Gastroesophageal sphincter (tissue), 4 donors: Measurements from ENCODE around the gene VWA2. TPM values are rescaled to one million over a fixed set of nuclear protein-coding genes. Genes with fewer than 3 reads are reported as not detected.

Experiments used
- ATAC-seq: fragments of 150-250 bp; one replicate; pipeline ENCODE4 v1.9.1; 2016; ENCODE audit warnings: mild to moderate bottlenecking, moderate library complexity
- H3K27ac ChIP-seq, 4 donors: fragments of 200-600 bp; sonication (generic) in 3 of 4; 1 replicate in 3 of 4; 2 replicates in 1 of 4; pipeline ENCODE4 v1.5.1; 2016 to 2019
- H3K27me3 ChIP-seq: fragments of 200-600 bp; sonication (generic); one replicate; pipeline ENCODE4 v1.5.1; 2019
- H3K36me3 ChIP-seq, 2 donors: fragments of 200-600 bp; sonication (generic); one replicate each; pipeline ENCODE4 v1.5.1; 2019; ENCODE audit warnings: control low read depth in 1 of 2
- H3K4me1 ChIP-seq, 3 donors: fragments of 200-600 bp; sonication (generic); 1 replicate in 2 of 3; 2 replicates in 1 of 3; pipeline ENCODE4 v1.5.1; 2016 to 2019; ENCODE audit warnings: control low read depth in 2 of 3
- H3K4me3 ChIP-seq, 2 donors: fragments of 200-600 bp; sonication (generic); one replicate each; pipeline ENCODE4 v1.5.1; 2019; ENCODE audit warnings: mild to moderate bottlenecking in 1 of 2, moderate library complexity in 1 of 2
- H3K9me3 ChIP-seq, 3 donors: fragments of 200-600 bp; sonication (generic); one replicate each; pipeline ENCODE4 v1.5.1; 2017 to 2019; ENCODE audit warnings: control low read depth in 2 of 3
- CTCF ChIP-seq, 4 experiments: fragments of 200-600 bp in 2 of 4; fragments of 450-650 bp in 2 of 4; sonication (generic) in 1 of 4; IDR thresholded peaks; one replicate each; pipeline ENCODE4 v1.5.1; 2017 to 2019; ENCODE audit warnings: antibody characterized with exemption in 4 of 4, mild to moderate bottlenecking in 2 of 4, moderate library complexity in 2 of 4
- EP300 ChIP-seq: sonication (generic); formaldehyde crosslinking; IDR thresholded peaks from one replicate; pipeline ENCODE4 v1.6.1; 2017; ENCODE audit warnings: antibody characterized with exemption, mild to moderate bottlenecking
- POLR2A ChIP-seq, 2 donors: fragments of 450-650 bp; IDR thresholded peaks; one replicate each; pipeline ENCODE4 v1.6.1; 2017; ENCODE audit warnings: antibody characterized with exemption in 2 of 2, mild to moderate bottlenecking in 2 of 2, moderate library complexity in 1 of 2
- POLR2AphosphoS5 ChIP-seq: sonication (generic); formaldehyde crosslinking; IDR thresholded peaks from one replicate; pipeline ENCODE4 v1.6.1; 2017; ENCODE audit warnings: antibody characterized with exemption
- WGBS, 2 donors: methylation state at CpG; one replicate each; pipeline ENCODE4 v1.1.5; 2018; ENCODE audit warnings: low coverage in 1 of 2; 5-methylcytosine and 5-hydroxymethylcytosine counted together
- total RNA-seq, 4 donors: library from RNA; depleted of rRNA; stranded (reverse); fragments of >200 nt; gene quantifications; one replicate each; pipeline ENCODE4 v1.1.0, GENCODE V29; 2016

The VWA2 gene
- total RNA-seq, 4 donors from 2014 or later = 0.13 to 0.25 TPM; not detected in 2

DNA sequence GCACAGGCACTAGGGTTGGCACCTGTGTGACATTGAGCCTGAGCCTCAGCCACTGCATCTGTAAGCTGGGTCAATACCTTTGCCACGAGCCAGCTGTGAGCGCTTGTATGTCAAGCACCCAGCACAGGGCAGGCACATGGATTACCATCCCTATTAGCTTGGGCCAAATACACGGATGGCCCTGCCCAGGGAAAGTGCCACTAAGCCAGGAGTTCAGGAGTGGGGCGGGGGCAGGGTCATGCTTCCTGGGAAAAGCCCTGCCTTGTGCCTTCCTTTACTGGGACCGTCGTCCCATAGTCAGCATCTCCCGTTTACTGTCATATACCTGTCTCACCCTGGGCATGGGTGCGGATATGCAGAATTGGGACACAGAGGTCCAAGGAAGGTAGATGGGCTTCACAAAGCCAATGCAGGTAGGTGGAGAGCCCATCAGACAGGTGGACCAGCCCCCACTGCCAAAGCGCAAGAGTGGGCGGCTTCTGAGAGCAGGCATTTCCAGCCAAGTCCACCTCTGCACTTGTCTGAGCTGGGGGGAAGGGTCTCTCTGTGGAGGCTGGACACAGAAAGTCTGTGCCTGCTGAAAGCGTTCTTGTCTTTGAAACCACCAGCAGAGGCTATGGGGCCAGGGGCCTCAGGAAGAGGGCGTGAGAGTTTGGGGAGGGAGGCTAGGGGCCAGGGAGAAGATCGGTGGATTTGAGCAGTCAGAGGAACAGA, 72.6 kb downstream of the VWA2 start:
- no peak overlapping the region for H3K27ac ChIP-seq
- H3K36me3 ChIP-seq = peaks cover 0 to 35% of the 10 kb centered on the region in 2 donors
- no peaks in the 10 kb centered on the region for H3K9me3 ChIP-seq
- WGBS, 2 donors = 81 to 91% methylated on average over 4 to 7 of the region's 13 CpGs
- no peak for TF ChIP-seq POLR2AphosphoS5
- no peak for TF ChIP-seq POLR2A (IDR thresholded peaks at IDR 0.05)
- TF ChIP-seq CTCF (IDR thresholded peaks at IDR 0.05) = no peak
- no peak for TF ChIP-seq EP300
- H3K4me3 ChIP-seq = no peak overlapping the region
- H3K27me3 ChIP-seq = no peaks in the 10 kb centered on the region
- peaks cover 0 to 32% (median 8%) of the 10 kb centered on the region in 3 donors for H3K4me1 ChIP-seq
- ATAC-seq = no peak

DNA sequence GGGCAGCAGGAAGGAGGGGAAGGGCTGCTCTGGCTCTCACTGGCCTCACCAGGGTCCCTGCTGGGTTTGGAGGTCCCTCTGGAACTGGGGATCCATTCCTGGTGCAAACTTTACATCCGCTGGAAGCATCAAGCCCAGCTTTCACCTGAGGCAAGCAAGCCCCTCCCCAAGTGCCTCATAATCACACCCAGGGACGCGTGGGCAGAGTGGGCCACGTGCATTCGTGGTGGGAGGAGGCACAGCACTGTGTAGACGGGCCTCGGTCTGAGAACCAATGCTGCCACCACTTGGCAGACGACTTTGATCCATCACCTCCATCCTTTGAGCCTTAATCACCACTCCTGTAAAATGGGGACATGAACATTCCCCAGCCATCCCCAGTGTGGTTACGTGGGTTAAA, 74.1 kb downstream of the VWA2 start:
- Histone ChIP-seq H3K27me3 (no peaks in the 10 kb centered on the region), H3K9me3 (no peaks in the 10 kb centered on the region), H3K4me3 (no peak overlapping the region), H3K4me1 (peaks cover 0 to 27% (median 8%) of the 10 kb centered on the region in 3 donors), H3K36me3 (peaks cover 0 to 35% of the 10 kb centered on the region in 2 donors), H3K27ac (no peak overlapping the region)
- no peak for ATAC-seq
- WGBS, 2 donors = 90 to 91% methylated on average over 4 to 9 of the region's 9 CpGs
- TF ChIP-seq EP300 = no peak
- TF ChIP-seq CTCF (IDR thresholded peaks at IDR 0.05) = no peak
- TF ChIP-seq POLR2AphosphoS5 = no peak
- no peak for TF ChIP-seq POLR2A (IDR thresholded peaks at IDR 0.05)

DNA sequence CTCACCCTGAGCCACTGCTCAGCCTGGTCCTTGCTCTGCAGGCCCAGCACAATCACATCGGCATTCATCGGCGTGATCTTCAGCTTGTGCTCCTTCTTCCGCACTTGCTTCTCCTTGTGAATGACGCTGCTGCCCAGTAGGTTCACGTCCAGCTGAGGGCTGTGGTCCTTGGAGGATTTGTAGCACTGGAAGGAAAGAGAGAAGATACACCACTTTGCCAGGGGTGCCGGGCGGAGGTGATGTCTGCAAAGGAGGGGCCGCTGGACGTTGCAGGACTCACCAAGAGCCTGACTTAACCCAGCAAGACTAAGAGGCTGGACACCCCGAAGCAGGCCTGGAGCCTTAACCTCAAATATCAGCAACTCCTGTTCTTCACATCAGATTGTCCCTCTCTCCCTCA, 74.8 kb downstream of the VWA2 start:
- Histone ChIP-seq H3K4me1 (peaks cover 0 to 19% (median 5%) of the 10 kb centered on the region in 3 donors), H3K36me3 (peaks cover 0 to 35% of the 10 kb centered on the region in 2 donors), H3K4me3 (no peak overlapping the region), H3K27me3 (no peaks in the 10 kb centered on the region), H3K27ac (no peak overlapping the region), H3K9me3 (no peaks in the 10 kb centered on the region)
- no peak for ATAC-seq
- 58 to 72% methylated on average over 2 to 6 of the region's 11 CpGs for WGBS, 2 donors
- TF ChIP-seq EP300 (no peak), POLR2AphosphoS5 (no peak), CTCF (IDR thresholded peaks at IDR 0.05) (no peak), POLR2A (IDR thresholded peaks at IDR 0.05) (no peak)

- WGBS, 2 donors = 73% methylated on average over 5 of the region's 22 CpGs; no CpG with 5 or more reads in 1 of the 2 donors
- Histone ChIP-seq H3K27me3 (no peaks in the 10 kb centered on the region), H3K4me3 (no peak overlapping the region), H3K27ac (no peak overlapping the region), H3K9me3 (no peaks in the 10 kb centered on the region), H3K36me3 (peaks cover 0 to 35% of the 10 kb centered on the region in 2 donors), H3K4me1 (peaks cover 0 to 20% (median 0%) of the 10 kb centered on the region in 3 donors)
- ATAC-seq = no peak
- TF ChIP-seq POLR2AphosphoS5 (no peak), EP300 (no peak), CTCF (IDR thresholded peaks at IDR 0.05) (no peak), POLR2A (IDR thresholded peaks at IDR 0.05) (no peak)
These were observed 76.7 kb downstream of the VWA2 start for GRCh38 chr10:114315566-114316420.
